Astrocyte (in vitro differentiated cells and primary cell): Measurements from ENCODE around the gene C1QTNF3.
"Not testable (repeated sequence)": the region's sequence is repeated elsewhere in the genome, so short reads cannot be mapped to it uniquely, and the experiment has no call there.

Experiments used
- EZH2 ChIP-seq: IDR thresholded peaks from 2 replicates; pipeline ENCODE4 v1.6.1; 2012; ENCODE audit warnings: mild to moderate bottlenecking, low read length, inconsistent platforms; ENCODE audit not compliant: insufficient read depth
- TF ChIP-seq, protein P1 (sequence below): IDR thresholded peaks from 2 replicates; pipeline ENCODE4 v1.5.1; 2011; ENCODE audit warnings: low read depth, mild to moderate bottlenecking, inconsistent platforms, low read length, moderate library complexity; ENCODE audit not compliant: insufficient read depth

DNA sequence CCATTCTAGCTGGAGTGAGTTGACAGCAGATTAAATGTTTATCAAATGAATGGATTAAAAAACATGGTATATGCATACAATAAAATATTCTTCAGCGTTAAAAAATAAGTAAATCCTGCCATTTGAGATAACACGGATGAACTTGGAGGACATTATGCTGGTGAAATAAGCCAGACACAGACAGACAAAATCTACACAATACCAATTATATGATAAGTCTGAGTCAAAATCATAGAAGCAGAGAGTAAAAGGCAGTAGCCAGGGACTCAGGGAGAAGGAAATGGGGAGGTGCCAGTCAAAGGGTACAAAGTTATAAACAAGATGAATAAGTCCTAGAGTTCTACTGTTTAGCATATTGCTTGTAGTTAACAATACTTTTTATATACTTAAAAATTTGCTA is 36.5 kb upstream of the C1QTNF3 start:
- TF ChIP-seq, protein P1, sequence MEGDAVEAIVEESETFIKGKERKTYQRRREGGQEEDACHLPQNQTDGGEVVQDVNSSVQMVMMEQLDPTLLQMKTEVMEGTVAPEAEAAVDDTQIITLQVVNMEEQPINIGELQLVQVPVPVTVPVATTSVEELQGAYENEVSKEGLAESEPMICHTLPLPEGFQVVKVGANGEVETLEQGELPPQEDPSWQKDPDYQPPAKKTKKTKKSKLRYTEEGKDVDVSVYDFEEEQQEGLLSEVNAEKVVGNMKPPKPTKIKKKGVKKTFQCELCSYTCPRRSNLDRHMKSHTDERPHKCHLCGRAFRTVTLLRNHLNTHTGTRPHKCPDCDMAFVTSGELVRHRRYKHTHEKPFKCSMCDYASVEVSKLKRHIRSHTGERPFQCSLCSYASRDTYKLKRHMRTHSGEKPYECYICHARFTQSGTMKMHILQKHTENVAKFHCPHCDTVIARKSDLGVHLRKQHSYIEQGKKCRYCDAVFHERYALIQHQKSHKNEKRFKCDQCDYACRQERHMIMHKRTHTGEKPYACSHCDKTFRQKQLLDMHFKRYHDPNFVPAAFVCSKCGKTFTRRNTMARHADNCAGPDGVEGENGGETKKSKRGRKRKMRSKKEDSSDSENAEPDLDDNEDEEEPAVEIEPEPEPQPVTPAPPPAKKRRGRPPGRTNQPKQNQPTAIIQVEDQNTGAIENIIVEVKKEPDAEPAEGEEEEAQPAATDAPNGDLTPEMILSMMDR = not testable (repeated sequence)
- TF ChIP-seq EZH2 = not testable (repeated sequence)
